ENCODE results near the gene KLHL25.

KLHL25 gene

DNA sequence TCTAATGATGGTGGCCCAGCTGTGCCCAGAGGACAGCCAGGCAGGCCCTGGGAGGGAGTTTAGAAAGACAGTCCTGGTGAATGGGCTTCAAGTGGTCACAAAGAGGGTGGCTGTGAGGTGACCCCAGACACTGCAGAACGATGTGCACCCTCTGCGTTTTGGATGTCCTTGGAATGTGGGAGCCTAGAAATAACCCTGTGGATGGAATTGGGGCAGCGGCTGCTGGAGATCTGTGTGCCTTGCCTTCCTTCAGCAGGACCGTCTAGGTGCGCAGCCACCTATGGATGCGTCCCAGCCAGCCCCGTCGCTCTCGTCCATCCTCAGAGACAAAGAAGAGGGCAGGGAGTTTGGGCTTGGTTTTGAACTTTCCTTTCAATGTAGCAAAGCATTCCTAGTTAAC, 46.5 kb downstream of the KLHL25 start:
- DNase-seq (ENCODE audit: low spot score): no peak

DNA sequence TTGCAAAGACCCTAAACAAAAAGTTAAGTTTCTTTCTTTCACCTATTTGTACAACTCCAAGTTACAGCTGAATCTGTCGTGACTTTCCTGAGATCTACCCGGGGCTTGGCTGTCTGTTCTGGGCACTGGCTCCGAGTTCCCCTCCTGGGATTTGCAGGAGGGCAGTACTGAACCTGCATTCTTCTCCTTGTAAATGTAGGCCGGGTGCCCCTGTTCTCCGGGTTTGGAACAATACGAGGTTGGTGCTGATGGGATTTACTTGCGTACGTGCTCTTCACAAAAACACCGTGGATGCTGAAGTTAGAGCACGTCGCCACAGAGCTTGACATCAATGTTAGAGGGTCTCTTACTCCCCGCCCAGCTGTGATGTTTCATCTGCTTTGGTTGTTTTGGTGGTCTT, 48.1 kb downstream of the KLHL25 start:
- no peak for DNase-seq (ENCODE audit: low spot score)

DNA sequence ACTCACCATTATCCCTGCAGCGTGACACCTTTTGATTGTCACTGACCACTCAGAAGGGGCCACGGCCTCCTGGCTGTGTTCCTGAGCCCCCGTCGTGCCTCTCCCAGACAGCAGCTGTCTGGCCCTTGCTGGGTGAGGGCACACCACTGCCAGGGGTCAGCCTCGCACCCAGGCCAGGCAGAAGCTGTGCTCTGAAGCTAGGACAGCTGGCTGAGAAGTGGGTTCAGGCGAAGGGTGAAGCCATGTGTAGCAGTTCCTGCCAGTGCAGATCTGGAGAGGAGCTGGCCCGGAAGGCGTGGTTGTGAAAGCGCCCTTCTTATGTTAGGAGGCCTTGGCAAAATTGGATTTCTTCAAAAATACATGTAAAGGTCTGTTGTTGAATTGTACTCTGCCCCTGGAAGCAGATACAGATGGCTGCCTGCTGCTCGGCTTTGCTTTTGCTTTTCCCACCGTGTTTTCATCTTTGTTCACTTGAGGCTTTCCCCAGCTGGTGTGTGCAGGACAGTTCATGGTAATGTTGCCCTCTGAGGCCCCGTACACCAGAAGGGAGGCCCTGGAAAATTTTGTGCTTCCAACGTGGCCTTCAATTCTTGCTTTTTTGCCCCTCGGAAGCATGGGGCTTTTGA, 49.1 kb downstream of the KLHL25 start:
- no peak for DNase-seq (ENCODE audit: low spot score)

DNA sequence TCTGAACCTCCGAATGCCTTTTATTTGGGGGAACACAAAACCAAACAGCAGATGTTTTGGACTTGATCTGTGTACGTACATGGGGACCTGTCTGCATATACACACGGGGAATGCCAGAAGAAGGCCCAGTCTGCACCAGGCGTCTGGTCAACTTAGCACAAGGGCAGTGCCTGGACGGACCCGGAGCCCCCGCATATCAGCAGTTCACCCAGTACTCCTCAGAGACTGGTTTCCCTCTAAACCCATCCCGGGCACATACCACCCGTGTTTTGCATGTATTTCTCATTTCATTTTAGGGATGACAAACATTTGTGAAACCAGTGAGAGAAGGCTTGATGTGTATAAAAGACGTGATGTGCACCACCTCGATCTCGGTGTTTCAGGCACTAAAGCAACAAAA, 49.7 kb downstream of the KLHL25 start:
- no peak for DNase-seq (ENCODE audit: low spot score)

DNA sequence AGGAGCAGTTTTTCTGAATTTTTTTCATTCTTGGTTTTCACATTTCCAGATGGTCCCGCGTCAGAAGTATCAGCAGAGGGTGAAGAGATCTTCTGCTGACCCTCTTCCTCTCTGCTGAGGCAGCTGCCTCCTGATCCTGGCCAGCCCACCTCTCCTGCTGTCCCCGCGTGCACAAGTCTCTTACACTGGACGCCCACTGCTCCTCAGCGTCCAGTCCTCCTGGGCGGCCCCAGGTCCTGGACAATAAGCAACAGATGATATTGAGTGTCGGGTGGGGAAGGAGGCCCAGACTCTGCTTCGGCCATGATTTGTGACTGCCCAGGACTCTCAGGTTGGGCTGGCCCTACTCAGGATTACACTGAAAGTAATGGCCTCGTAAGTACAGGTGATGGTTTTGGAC, 50.1 kb downstream of the KLHL25 start:
- DNase-seq (ENCODE audit: low spot score): no peak

DNA sequence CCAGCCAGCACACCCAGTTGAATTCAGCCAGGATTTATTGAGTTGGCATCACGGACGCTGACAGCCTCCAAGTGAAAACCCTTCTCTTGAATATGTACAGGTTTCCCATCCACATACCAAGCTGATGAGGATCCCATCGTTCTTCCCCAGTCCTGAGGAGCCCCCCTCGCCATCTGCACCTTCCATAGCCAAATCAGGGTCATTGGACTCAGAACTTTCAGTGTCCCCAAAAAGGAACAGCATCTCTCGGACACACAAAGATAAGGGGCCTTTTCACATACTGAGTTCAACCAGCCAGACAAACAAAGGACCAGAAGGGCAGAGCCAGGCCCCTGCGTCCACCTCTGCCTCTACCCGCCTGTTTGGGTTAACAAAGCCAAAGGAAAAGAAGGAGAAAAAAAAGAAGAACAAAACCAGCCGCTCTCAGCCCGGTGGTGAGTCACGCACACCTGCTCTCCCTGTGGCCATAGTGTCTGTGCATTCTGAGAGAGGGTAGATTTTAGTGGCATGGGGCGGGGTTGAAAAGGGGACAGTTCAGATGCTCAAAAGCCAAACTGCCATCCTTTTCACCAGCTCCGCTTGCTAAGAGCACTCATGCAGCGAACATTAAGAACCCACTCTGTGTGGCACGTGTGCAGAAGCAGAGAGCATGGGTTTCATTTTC, 51.2 kb downstream of the KLHL25 start:
- DNase-seq (ENCODE audit: low spot score): no peak

DNA sequence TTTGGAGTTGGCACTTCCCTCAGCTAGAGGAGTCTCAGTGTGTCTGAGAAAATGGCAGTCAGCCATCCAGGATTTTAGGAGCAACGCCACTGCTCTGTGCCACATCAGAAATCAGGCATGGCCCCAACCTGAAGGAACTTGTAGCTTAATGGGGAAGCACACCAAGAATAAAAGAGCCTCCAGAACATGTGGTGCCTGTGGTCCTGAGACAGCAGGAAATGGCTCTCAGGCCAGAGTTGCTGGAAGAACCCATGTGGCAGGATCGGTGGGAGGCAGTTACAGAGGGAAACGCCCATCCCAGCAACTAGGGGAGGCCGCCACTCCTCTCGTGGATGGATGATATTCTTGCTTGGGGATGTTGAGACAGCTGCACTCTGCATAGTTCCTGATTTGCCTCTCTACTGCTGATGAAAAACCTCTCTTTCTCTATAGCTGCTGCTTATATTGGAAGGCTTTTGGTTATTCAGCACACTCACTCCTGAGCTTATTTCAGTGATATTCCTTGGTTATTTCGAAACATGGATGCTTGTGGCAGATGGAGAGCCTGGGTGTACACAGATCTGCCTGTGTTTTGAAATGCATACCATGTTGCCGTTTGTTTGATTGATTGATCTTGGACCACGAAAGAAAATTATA, 52.4 kb downstream of the KLHL25 start:
- no peak for DNase-seq (ENCODE audit: low spot score)

DNA sequence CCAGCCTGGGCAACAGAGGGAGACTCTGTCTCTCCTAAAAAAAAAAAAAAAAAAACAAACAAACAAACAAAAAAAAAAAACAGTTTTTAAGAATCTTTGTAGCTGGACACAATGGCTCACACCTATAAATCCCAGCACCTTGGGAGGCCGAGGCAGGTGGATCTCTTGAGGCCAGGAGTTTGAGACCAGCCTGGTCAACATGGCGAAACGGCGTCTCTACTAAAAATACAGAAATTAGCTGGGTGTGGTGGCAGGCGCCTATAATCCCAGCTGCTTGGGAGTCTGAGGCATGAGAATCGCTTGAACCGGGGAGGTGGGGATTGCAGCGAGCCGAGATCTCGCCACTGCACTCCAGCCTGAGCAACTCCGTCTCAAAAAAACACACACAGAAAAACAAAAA, 53.1 kb downstream of the KLHL25 start:
- no peak for DNase-seq (ENCODE audit: low spot score)

DNA sequence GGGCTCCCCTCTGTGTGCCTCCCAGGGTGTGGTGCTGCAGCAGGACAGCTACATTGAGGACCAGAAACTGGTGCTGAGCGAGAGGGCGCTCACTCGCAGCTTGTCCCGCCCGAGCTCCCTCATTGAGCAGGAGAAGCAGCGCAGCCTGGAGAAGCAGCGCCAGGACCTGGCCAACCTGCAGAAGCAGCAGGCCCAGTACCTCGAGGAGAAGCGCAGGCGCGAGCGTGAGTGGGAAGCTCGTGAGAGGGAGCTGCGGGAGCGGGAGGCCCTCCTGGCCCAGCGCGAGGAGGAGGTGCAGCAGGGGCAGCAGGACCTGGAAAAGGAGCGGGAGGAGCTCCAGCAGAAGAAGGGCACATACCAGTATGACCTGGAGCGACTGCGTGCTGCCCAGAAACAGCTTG, 53.7 kb downstream of the KLHL25 start:
- no peak for DNase-seq (ENCODE audit: low spot score)

DNA sequence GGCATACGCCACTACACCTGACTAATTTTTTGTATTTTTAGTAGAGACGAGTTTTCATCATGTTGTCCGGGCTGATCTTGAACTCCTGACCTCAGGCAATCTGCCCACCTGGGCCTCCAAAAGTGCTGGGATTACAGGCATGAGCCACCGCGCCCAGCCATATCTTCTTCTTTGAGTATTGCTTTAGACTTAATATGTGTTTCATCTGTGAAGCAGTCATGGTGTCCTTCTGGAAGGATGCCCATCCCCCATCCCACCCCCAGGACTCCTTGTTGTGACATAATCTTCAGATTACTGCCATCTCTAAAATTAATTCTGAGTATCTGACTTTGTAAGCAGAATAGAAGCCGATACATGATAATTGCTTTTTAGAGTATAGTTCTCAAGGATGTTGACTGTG, 57.7 kb downstream of the KLHL25 start:
- DNase-seq (ENCODE audit: low spot score): no peak

DNA sequence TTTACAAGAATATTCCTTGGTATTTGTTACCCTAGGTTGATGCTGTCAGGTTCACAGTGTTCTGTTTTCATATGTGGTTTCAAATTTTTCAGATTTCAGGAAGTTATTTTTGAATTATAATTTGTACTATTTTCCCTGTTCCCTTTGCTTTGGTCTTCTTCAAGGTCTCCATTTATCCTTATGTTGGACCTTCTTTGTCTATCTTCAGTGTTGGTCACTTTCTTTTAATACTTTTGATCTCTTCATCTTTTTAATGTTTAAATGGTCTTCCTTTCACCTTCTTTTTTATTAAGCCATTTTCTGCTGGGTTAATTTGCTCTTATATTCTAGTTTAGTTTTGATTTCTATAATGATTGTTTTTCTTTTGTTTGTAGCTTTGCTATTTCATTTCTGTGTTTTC, 61.3 kb downstream of the KLHL25 start:
- DNase-seq (ENCODE audit: low spot score): no peak

DNA sequence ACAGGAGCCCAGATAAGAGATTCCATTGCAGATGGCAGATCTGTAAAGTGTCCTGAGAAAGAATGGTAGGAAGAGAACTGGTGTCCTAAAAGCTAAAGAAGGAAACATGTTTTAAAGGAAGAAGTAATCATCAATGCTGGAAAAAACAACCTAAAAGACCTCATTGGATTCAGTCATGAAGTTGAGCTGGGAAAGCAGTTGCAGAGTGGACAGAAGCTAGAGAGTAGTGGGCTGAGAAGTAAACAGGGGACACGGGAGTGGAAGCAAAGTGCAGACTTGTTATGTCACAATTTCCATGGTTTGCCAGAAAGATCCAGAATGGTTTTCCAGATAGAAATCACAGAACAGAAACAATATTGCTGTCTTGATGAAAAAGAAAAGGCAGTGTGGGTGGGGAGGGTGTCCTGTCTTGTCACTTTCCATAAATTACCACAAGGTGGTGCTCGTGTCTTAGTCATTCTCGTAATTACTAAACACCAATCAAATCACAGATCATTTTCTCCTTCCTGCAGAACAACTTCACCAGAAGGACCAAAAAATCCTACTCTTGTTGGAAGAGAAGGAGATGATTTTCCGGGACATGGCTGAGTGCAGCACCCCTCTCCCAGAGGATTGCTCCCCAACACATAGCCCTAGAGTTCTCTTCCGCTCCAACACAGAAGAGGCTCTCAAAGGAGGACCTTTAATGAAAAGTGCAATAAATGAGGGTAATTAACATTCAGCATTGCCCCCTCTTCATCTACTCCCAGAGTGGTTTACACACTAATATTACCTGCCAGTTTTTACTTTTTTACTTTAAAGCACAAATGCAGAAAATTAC, 64.5 kb downstream of the KLHL25 start:
- peak; percentile 66 for DNase-seq (ENCODE audit: low spot score)

DNA sequence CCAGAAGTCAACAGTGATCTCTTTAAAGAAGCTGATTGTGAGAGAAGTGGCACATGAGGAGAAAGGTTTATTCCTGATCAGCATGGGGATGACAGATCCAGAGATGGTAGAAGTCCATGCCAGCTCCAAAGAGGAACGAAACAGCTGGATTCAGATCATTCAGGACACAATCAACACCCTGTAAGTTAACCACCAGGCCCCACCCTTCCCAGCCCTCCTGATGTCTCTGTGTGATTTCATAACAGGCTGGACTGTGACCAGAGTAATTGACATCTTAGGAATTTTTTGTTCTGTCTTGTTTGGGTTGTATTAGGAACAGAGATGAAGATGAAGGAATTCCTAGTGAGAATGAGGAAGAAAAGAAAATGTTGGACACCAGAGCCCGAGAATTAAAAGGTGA, 67.7 kb downstream of the KLHL25 start:
- DNase-seq (ENCODE audit: low spot score): no peak

DNA sequence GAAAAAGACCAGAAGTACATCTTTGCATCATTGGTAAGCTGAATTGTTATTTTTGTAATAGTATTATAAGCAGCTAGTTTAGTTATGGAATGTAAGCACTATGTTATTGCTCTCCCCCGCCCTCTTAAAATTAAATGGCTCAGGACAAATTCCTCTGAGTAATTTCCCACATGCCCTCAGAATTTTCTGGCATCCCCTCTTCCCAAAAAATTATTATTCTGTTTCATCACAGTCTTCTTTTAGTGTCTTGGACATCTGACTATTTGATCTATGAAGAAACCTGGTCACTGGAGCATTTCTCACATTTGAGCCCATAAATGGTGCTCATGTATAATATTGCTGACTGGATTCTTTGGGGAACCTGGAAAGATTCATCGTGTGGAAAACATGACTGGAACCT, 68.3 kb downstream of the KLHL25 start:
- no peak for DNase-seq (ENCODE audit: low spot score)

DNA sequence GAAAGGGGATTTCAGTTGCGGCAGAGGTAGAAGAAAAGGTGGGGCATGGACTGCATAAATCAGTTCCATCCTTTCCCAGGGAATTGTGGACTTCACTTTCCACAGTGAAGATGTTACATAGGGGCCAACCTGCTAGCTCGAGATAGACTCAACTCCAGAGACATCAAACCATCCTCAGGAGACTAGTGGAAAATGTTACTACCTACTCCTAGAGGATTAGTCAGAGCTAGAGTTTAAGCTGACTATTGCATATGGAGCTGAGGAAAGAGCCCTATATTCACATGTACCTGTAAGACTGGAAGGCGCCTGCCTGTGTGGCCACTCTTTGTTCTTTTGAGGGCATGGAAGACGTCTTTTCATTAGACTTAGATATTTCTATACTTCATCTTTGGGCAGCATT, 69.2 kb downstream of the KLHL25 start:
- DNase-seq (ENCODE audit: low spot score): no peak

DNA sequence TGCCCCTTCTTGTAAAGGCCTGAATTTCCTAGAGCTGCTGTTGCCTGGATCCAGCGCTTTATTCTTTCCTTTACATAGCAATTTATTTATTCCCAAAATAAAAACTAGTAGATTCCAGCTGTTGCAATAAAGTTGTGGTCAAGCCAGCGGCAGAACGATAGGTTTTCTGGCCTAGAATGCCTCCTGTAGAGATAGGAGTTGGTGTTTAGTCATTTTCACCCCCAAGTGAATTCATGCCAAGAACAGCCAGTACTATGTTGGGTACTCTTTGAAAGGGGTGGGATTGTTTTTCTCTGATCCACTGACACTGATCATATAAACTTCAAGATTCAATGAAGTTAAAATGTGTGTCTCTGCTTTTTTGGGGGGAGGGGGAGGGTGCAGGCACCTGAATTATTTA, 69.7 kb downstream of the KLHL25 start:
- DNase-seq (ENCODE audit: low spot score): no peak

DNA sequence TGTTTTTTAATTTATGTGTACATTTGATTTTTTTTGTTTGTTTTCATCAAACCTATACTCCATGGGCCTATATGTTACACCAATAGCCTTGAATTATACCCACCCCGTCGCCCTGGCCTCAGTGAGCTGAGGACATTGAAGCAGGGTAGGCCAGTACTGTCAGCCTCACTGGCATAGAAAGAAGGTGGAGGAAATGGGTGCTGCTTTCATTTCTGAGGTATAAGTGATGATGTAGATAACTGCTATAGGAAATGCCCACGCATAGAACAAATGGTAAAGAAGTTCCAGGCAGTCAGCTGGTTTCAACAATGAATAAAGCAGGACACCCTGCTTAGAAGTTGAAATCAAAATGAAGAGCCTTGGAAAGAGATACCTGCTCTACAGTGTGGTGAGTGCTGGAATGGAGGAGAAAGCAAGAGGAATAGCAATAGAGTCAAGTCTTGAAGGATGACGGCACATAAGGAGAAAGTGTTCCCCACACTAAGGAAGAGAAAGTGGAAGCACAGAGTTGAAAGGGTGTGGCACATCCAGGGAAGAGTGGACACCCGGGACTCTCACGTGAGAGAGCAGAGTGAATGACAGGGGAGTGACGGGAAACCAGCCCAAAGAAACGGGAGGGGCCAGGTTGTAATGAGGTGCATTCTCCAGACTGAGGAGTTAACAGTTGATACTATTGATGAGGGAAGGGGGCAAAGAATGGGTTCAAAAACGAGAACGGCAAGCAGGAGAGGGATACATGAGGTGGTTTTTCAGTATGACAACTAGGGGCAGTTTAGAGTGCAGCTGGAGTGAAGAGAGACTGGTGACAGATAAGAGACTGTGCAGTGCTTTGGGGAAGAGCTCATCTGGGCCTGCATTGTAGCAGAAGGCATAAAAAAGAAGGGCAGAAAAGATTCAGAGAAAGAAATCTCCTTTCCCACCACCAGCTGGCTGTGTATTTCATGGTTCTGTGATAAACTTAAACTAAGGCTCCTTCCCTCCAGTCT, 70.5 kb downstream of the KLHL25 start:
- DNase-seq (ENCODE audit: low spot score): no peak

DNA sequence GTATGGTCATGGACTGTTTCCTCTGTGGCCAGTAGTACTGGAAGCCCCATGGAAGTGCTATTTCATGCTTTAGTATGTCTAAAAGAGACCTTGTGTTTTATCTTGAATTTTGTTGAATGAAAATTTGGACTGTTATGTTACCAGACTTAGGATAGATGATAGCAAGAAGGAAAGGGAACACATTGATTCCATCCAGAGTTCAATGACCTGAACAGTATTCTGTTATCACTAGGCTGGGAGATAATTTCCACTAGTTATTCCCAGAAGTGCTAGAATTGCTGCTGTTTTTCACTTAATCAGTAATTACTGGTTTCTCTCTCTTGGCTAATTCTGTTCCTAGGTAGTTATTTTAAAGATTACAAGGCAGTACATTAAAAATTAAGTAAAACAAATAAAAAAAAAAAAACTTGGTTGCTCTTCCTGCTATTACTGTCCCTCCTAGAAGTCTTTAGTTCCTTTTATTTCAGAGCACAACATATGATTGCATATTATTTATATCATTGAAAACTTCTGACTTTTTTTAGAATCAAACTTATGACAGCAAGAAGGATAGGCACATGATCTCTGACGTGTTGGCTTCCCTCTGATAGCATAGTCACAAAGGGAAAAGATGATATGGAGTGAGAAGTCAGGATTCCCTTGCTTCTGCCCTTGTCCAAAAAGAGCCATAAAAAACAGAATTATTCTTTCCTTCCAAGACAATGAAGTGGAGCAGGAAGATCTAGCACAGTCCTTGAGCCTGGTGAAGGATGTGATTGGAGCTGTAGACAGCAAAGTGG, 72.2 kb downstream of the KLHL25 start:
- no peak for DNase-seq (ENCODE audit: low spot score)

DNA sequence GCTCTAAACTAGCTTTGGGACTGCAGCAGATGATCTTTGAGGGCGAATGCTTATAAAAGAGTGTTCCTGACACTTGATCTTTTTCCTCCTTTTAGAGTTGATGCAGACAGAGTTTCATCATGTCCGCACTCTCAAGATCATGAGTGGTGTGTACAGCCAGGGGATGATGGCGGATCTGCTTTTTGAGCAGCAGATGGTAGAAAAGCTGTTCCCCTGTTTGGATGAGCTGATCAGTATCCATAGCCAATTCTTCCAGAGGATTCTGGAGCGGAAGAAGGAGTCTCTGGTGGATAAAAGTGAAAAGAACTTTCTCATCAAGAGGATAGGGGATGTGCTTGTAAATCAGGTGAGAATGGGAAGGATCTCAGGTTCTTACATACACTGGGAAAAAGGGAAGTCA, 75.7 kb downstream of the KLHL25 start:
- no peak for DNase-seq (ENCODE audit: low spot score)

DNA sequence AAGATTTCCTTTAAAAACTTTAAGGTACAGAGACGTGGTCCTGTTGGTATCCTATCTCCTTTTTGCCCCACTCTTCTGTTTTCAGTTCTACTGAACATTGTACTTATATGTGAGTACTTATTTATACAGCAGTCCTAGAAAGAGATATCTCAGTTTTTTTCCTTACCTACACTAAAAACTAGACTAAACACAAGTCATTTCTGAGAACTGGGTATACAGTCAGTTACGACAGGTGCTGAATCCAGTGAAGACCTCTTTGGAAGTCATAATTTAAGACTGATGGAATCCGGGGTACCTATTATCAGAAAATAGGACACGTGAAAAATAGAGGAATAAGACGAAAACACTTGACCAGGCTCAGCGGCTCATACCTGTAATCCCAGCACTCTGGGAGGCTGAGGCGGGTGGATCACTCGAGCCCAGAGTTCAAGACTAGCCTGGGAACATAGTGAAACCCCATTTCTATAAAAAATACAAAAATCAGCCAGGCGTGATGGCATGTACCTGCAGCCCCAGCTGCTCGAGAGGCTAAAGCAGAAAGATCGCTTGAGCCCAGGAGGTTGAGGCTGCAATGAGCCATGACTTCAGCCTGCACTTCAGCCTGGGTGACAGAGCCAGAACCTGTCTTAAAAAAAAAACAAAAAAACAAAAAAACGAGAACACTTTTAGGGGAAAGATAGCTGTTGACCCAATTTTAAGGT, 76.3 kb downstream of the KLHL25 start:
- no peak for DNase-seq (ENCODE audit: low spot score)

All from SK-N-DZ (cell line).